GM12892 (cell line): ENCODE results near the gene CRACR2A.

Experiments
- DNase-seq: peaks from one replicate; pipeline ENCODE4 v3.0.0; 2011; ENCODE audit not compliant: insufficient read length
- FAIRE-seq: peaks from 2 replicates; lab custom pipeline; 2011; peaks lifted over from hg19 to GRCh38; lab: Jason Lieb, UNC
- POLR2A ChIP-seq: IDR thresholded peaks from 2 replicates; pipeline ENCODE4 v1.6.1; 2011; ENCODE audit warnings: low read depth, low read length, control low read depth
- POLR2AphosphoS5 ChIP-seq: IDR thresholded peaks from 2 replicates; pipeline ENCODE4 v1.6.1; 2011; ENCODE audit warnings: low read depth, low read length, control low read depth
- TAF1 ChIP-seq: IDR thresholded peaks from 2 replicates; pipeline ENCODE4 v1.6.1; 2011; ENCODE audit warnings: low read depth, mild to moderate bottlenecking, control low read depth, low read length, borderline replicate concordance

Gene CRACR2A

GRCh38 chr12:3601461-3602150, 151.3 kb downstream of the CRACR2A start:
- no peak for TF ChIP-seq POLR2AphosphoS5
- TF ChIP-seq TAF1, result no peak
- no peak for TF ChIP-seq POLR2A
- FAIRE-seq, result no peak
- DNase-seq, result no peak

GRCh38 chr12:3600951-3601350, 152.0 kb downstream of the CRACR2A start:
- FAIRE-seq, result no peak
- TF ChIP-seq TAF1 (no peak), POLR2AphosphoS5 (no peak), POLR2A (no peak)
- no peak for DNase-seq

- FAIRE-seq (no peak), DNase-seq (no peak)
- TF ChIP-seq TAF1 (no peak), POLR2A (no peak), POLR2AphosphoS5 (no peak)
Measured at GRCh38 chr12:3600039-3600720, 152.7 kb downstream of the CRACR2A start.

- FAIRE-seq (no peak), DNase-seq (no peak)
- TF ChIP-seq POLR2A (no peak), TAF1 (no peak), POLR2AphosphoS5 (no peak)
Measured at GRCh38 chr12:3598896-3599860, 153.7 kb downstream of the CRACR2A start.

GRCh38 chr12:3597526-3598210, 155.2 kb downstream of the CRACR2A start:
- DNase-seq (no peak), FAIRE-seq (no peak)
- TF ChIP-seq TAF1 (no peak), POLR2AphosphoS5 (no peak), POLR2A (no peak)

- TF ChIP-seq POLR2A (no peak), TAF1 (no peak), POLR2AphosphoS5 (no peak)
- no peak for DNase-seq
- FAIRE-seq, result no peak
Measured at GRCh38 chr12:3596703-3597415, 156.1 kb downstream of the CRACR2A start.

GRCh38 chr12:3595721-3596120, 157.2 kb downstream of the CRACR2A start:
- FAIRE-seq (no peak), DNase-seq (no peak)
- TF ChIP-seq POLR2A (no peak), TAF1 (no peak), POLR2AphosphoS5 (no peak)

- no peak for TF ChIP-seq POLR2AphosphoS5
- no peak for TF ChIP-seq POLR2A
- TF ChIP-seq TAF1, result no peak
- DNase-seq, result no peak
- FAIRE-seq, result no peak
Measured at GRCh38 chr12:3594966-3595365, 157.9 kb downstream of the CRACR2A start.

- TF ChIP-seq POLR2A, result no peak
- no peak for TF ChIP-seq POLR2AphosphoS5
- no peak for TF ChIP-seq TAF1
- DNase-seq (no peak), FAIRE-seq (no peak)
Measured at GRCh38 chr12:3593906-3594483, 158.9 kb downstream of the CRACR2A start.

- no peak for FAIRE-seq
Measured at GRCh38 chr12:3592856-3593625, 159.9 kb downstream of the CRACR2A start.

More at GRCh38 chr12:3592856-3593625, 159.9 kb downstream of the CRACR2A start:
- TF ChIP-seq TAF1, result no peak
- TF ChIP-seq POLR2A, result no peak
- DNase-seq, result no peak
